Measurements from ENCODE around the gene PALMD.

PALMD gene

GRCh38 chr1:99662539-99663080 is 16.7 kb downstream of the PALMD start:
- DNase-seq = no peak

GRCh38 chr1:99663501-99663900 is 17.6 kb downstream of the PALMD start:
- no peak for DNase-seq

- no peak for DNase-seq
These were observed 19.3 kb downstream of the PALMD start for GRCh38 chr1:99665212-99665611.

GRCh38 chr1:99669376-99669775 is 23.5 kb downstream of the PALMD start:
- DNase-seq = no peak

- no peak for DNase-seq
These were observed 23.9 kb downstream of the PALMD start for GRCh38 chr1:99669821-99670220.

GRCh38 chr1:99670583-99670982 is 24.7 kb downstream of the PALMD start:
- DNase-seq = no peak

- no peak for DNase-seq
These were observed 26.1 kb downstream of the PALMD start for GRCh38 chr1:99672038-99672437.

GRCh38 chr1:99672530-99673213 is 26.8 kb downstream of the PALMD start:
- DNase-seq = no peak

- no peak for DNase-seq
These were observed 27.4 kb downstream of the PALMD start for GRCh38 chr1:99673315-99673714.

GRCh38 chr1:99674115-99675064 is 28.5 kb downstream of the PALMD start:
- no peak for DNase-seq

- DNase-seq = no peak
These were observed 29.4 kb downstream of the PALMD start for GRCh38 chr1:99675292-99675691.

GRCh38 chr1:99675994-99676393 is 30.1 kb downstream of the PALMD start:
- DNase-seq = no peak

- no peak for DNase-seq
These were observed 31.0 kb downstream of the PALMD start for GRCh38 chr1:99676876-99677275.

GRCh38 chr1:99677416-99677815 is 31.5 kb downstream of the PALMD start:
- DNase-seq = no peak

- no peak for DNase-seq
These were observed 34.4 kb downstream of the PALMD start for GRCh38 chr1:99680270-99680669.

- no peak for DNase-seq
These were observed 35.7 kb downstream of the PALMD start for GRCh38 chr1:99681583-99681982.

GRCh38 chr1:99682291-99682751 is 36.4 kb downstream of the PALMD start:
- no peak for DNase-seq

GRCh38 chr1:99685516-99686180 is 39.7 kb downstream of the PALMD start:
- peak; percentile 4 for DNase-seq

GRCh38 chr1:99691175-99691574 is 45.3 kb downstream of the PALMD start:
- no peak for DNase-seq

GRCh38 chr1:99696616-99697015 is 50.7 kb downstream of the PALMD start:
- DNase-seq = no peak

- DNase-seq = no peak
These were observed 51.7 kb downstream of the PALMD start for GRCh38 chr1:99697580-99697979.

- no peak for DNase-seq
These were observed 54.1 kb downstream of the PALMD start for GRCh38 chr1:99700020-99700419.

GRCh38 chr1:99702221-99702620 is 56.3 kb downstream of the PALMD start:
- no peak for DNase-seq
